GM10266 (cell line): ENCODE measurements around the gene SLC2A4RG.
A peak's percentile ranks its signal among the peaks of the same experiment; 100 is the strongest.

Experiments used
- DNase-seq: peaks from one replicate; pipeline ENCODE4 v3.0.0; 2012; ENCODE audit errors: extremely low spot score
- TF ChIP-seq, protein P1 (sequence below): IDR thresholded peaks from 2 replicates; pipeline ENCODE4 v1.5.1; 2012; ENCODE audit warnings: mild to moderate bottlenecking, low read depth; ENCODE audit not compliant: control insufficient read depth, insufficient read depth; ENCODE audit errors: missing control alignments

Gene SLC2A4RG

DNA sequence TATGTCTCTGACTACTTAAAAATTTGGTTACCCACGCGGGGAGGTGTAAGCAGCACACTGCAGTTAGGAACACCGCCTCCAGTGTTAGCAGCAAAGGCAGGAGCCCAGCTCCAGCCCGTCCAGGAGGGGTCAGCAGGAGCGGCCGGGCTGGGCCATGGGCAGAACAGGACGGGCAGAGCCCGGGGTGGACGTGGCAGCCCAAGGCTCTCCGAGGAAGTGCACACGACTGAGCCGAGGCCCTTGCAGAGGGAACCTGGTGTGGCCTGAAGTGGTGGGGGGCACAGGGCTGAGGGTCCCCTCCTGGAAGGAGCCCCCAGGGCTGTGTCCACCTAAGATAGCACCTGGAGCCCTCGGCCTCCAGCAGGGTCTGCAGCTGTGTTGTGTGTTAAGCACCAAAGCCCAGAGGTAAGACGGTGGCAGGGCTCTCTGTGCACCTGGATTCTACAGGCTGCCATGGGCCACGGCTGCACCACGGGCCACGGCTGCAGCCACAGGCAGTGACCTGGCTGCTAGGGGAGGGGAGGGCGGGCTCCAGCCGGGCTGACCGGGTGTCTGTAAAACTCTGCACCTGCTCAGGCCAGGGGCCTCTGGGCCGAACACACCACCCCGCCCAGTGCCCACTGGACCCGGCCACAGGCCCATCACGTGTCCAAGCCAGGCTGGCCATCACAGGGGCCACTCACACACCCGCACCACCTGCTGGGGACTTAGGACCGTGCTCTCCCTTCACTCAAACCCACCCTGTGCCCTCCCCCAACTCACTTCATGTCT lies 6.6 kb downstream of the SLC2A4RG start:
- TF ChIP-seq, protein P1, sequence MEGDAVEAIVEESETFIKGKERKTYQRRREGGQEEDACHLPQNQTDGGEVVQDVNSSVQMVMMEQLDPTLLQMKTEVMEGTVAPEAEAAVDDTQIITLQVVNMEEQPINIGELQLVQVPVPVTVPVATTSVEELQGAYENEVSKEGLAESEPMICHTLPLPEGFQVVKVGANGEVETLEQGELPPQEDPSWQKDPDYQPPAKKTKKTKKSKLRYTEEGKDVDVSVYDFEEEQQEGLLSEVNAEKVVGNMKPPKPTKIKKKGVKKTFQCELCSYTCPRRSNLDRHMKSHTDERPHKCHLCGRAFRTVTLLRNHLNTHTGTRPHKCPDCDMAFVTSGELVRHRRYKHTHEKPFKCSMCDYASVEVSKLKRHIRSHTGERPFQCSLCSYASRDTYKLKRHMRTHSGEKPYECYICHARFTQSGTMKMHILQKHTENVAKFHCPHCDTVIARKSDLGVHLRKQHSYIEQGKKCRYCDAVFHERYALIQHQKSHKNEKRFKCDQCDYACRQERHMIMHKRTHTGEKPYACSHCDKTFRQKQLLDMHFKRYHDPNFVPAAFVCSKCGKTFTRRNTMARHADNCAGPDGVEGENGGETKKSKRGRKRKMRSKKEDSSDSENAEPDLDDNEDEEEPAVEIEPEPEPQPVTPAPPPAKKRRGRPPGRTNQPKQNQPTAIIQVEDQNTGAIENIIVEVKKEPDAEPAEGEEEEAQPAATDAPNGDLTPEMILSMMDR, result no peak
- DNase-seq, result no peak

DNA sequence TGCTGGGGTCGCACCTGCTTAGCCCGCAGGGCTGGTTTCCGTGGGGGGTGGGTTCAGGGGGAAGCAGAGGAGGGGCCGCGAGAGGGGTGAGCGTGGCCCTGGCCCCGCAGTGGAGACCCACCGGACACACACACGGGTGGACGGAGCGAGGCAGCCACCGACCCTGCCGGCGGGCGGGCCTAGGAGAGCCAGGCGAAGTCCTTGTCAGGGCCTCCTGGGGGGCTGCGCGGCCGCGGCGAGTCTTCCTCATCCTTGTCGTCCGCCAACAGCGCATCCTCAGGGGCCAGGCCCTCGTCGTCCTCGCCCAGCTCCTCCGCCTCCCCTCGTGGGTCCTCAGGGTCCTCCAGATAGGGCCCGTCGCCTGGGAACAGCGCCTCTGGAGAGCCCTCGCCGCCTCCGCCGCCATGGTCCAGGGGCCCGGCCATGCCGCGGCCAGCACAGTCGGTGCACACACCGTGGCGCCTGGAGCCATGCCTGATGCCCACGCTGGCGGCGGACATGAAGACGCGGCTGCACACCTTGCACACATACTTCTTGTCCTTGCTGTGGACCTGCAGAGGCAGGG lies 7.3 kb downstream of the SLC2A4RG start:
- no peak for DNase-seq
- TF ChIP-seq, protein P1, result no peak

DNA sequence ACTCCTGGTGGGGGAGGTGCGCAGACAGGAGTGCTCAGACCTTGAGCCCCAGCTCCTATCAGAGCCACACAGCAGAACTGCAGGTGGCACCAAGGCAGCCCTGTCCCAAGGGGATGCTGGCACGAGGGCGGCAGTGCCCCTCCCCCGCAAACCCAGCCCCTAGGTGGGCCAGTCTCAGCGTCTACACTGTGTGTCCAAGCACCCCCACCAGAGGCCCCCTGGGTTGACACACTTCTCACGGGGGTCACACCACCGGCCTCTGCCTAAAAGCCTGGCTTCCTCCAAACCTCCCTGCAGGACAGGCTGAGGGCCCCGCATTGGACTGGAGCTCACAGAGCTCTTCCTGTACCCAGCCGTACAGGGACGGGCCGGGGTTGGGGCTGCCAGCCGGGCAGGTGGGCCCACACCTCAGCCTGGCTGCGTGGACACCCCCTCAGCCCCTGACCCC lies 8.1 kb downstream of the SLC2A4RG start:
- TF ChIP-seq, protein P1, result no peak
- peak; percentile 45 for DNase-seq

DNA sequence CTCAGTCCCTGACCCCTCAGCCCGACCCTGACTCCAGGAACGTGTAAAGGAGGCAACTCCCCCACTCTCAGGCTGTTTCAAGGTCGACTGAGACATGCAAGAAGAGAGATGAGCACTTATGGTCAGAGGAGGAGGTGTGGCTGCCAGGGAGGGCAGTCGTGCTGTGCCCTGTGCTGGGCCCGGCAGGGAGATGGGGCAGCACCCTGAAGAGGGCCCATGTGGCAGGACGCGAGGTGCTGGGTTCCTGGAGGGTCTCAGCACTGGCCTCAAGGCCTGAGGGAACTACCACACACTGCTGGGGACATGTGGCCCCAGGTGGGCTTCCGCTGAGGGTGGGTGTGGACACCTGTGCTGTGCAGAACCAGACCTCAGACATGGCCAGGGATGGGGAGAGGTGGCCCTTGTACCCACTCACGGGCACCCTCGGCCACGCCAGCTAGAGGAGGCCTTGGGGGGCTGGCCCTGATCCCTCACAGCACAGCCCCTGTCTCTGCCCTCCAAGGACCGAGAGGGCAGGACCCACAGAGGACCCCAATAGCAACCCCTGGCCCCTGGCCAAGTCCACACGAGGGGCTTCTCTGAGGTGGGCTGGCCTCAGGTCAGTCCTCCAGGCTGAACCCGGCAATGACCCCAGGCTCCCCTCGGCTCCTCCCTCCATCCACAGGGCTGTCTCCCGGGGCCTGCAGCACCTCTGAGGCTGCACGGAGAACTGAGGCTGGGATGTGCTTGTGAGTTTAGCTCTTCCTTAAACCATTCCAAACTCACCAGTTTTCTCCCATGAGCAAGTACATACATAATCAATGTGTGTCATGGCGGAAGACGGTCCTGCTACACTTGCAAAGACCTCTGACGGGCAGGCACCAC lies 8.7 kb downstream of the SLC2A4RG start:
- DNase-seq, result peak; percentile 38
- TF ChIP-seq, protein P1, result no peak

DNA sequence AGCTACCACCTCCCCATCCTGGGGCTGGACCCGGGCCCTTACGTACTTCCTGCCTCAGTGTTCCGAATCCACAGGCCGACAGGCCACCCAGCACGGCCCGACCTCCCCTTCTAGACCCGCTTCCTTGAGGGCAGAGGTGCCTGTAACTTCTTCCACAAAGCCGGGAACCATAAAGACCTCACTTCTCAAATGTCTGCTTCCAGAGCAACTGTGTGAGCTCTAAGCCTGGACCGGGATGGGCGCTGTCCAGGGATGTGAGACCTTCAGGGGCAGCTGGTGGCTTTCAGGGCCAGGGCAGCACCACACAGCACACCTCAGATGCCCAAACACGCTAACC lies 9.3 kb downstream of the SLC2A4RG start:
- TF ChIP-seq, protein P1, result no peak
- no peak for DNase-seq

DNA sequence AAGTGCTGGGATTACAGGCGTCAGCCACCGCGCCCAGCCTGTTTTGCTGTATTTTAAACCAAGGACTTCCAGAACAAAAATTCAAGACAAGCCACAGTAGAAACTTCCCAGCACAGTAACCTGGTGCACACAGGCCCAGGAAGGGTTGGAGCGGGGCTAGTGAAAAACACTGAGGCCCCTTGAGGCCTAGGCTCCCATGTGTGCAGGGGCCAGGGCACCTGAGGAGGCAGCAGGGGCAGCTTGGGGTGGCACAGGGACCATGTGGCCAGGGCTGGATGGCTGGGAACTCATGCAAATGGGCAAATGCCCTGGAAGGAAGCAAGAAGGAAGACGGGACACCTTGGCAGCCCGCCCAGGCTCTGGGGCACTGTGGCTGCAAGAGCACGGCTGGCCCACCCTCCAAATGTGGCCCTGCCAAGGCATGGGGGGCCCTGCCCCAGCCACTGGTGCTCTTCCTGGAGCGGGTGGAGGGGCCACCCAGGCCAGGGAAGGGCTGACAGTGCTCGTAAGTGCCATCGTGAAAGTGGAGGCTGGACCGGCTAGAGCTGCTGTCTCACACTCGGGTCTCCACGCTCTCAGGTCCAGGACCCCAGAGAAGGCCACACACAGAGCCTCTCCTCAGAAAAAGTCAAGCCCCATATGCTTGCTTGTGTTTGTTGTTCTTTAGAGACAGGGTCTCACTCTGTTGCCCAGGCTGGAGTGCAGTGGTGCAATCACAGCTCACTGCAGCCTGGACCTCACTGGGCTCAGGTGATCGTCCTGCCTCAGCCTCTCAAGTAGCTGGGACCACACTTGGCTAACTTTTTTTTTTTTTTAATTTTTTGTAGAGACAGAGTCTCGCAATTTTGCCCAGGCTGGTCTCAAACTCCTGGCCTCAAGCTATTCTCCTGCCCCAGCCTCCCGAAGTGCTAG lies 10.3 kb downstream of the SLC2A4RG start:
- peak; percentile 36 for DNase-seq
- TF ChIP-seq, protein P1, result no peak
